ENCODE data around the gene AANAT.

DNA sequence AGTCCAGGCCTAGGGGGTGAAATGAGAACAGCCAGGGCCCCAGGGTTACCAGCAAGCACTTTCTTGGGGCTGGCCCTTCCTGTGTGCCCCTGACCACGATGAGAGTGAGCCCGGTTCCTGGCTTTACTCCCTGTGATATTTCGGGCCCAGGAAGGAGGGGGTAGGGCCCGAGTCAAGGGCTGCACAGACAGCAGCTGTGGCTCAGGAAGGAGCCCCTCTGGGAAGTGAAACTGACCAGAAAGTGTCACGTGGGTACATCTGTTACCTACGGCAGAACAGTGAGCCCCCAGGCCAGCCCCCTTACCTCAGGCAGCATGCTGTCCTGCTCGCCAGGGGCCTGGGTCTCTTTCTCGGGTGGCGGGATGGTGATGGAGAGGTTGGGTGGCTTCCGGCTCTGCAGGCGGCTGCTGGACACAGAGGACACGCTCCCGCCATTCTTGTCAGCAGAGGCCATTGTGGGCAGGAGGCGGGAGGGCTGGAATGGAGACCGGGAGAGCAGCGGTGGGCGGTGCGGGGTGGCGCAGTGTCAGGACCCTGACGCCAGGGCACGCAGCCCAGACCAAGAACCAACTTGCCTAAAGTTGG, 13.8 kb downstream of the AANAT start:
- TF ChIP-seq, protein P1, sequence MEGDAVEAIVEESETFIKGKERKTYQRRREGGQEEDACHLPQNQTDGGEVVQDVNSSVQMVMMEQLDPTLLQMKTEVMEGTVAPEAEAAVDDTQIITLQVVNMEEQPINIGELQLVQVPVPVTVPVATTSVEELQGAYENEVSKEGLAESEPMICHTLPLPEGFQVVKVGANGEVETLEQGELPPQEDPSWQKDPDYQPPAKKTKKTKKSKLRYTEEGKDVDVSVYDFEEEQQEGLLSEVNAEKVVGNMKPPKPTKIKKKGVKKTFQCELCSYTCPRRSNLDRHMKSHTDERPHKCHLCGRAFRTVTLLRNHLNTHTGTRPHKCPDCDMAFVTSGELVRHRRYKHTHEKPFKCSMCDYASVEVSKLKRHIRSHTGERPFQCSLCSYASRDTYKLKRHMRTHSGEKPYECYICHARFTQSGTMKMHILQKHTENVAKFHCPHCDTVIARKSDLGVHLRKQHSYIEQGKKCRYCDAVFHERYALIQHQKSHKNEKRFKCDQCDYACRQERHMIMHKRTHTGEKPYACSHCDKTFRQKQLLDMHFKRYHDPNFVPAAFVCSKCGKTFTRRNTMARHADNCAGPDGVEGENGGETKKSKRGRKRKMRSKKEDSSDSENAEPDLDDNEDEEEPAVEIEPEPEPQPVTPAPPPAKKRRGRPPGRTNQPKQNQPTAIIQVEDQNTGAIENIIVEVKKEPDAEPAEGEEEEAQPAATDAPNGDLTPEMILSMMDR (IDR thresholded peaks at IDR 0.05) = no peak
- TF ChIP-seq POLR2A (IDR thresholded peaks at IDR 0.05) = no peak
